MG63 (cell line): ENCODE measurements around the gene FAM98C. TPM values are rescaled to one million over a fixed set of nuclear protein-coding genes. Genes with fewer than 3 reads are reported as not detected.
A peak's percentile ranks its signal among the peaks of the same experiment; 100 is the strongest.

Experiments used
- DNase-seq: peaks from one replicate; pipeline ENCODE4 v3.0.0-alpha.2; 2020
- H3K27me3 ChIP-seq: fragments of 250-450 bp; sonication (Bioruptor Pico); 2 replicates; pipeline ENCODE4 v1.5.1; 2020; ENCODE audit warnings: mild to moderate bottlenecking, moderate library complexity
- H3K36me3 ChIP-seq: fragments of 250-450 bp; sonication (Bioruptor Pico); 2 replicates; pipeline ENCODE4 v1.5.1; 2020; ENCODE audit warnings: mild to moderate bottlenecking, moderate library complexity
- H3K4me3 ChIP-seq: fragments of 250-450 bp; sonication (Bioruptor Pico); 2 replicates; pipeline ENCODE4 v1.5.1; 2020; ENCODE audit warnings: mild to moderate bottlenecking, moderate library complexity
- H3K9me3 ChIP-seq: fragments of 250-450 bp; sonication (Bioruptor Pico); 2 replicates; pipeline ENCODE4 v1.5.1; 2020; ENCODE audit warnings: mild to moderate bottlenecking, moderate library complexity
- total RNA-seq: library from RNA; depleted of rRNA; stranded (reverse); fragments of >200 nt; shearing (Covaris generic); gene quantifications from 2 replicates; pipeline ENCODE4 v1.2.3, GENCODE V29; 2014; ENCODE audit warnings: low replicate concordance

Gene FAM98C
- total RNA-seq, 1 experiment from 2014 or later = 15.3 TPM

GRCh38 chr19:38388349-38389100 lies 14.4 kb upstream of the FAM98C start, which contains the start of gene SPRED3:
Gene SPRED3 (plus strand): TSS chr19:38388697. CDS start chr19:38390303, 1,606 bp downstream.
- peaks cover 17% of the 10 kb centered on the region for H3K36me3 ChIP-seq
- peak within 1 kb of the TSS; percentile 63 for H3K4me3 ChIP-seq
- no peaks in the 10 kb centered on the region for H3K27me3 ChIP-seq
- peak; percentile 57 for DNase-seq
- no peaks in the 10 kb centered on the region for H3K9me3 ChIP-seq

- no peaks in the 10 kb centered on the region for H3K27me3 ChIP-seq
- H3K36me3 ChIP-seq = peaks cover 13% of the 10 kb centered on the region
- DNase-seq = peak; percentile 76
- peak overlapping the region; percentile 63 for H3K4me3 ChIP-seq
- no peaks in the 10 kb centered on the region for H3K9me3 ChIP-seq
Observed at GRCh38 chr19:38389101-38389925, 13.6 kb upstream of the FAM98C start.

DNA sequence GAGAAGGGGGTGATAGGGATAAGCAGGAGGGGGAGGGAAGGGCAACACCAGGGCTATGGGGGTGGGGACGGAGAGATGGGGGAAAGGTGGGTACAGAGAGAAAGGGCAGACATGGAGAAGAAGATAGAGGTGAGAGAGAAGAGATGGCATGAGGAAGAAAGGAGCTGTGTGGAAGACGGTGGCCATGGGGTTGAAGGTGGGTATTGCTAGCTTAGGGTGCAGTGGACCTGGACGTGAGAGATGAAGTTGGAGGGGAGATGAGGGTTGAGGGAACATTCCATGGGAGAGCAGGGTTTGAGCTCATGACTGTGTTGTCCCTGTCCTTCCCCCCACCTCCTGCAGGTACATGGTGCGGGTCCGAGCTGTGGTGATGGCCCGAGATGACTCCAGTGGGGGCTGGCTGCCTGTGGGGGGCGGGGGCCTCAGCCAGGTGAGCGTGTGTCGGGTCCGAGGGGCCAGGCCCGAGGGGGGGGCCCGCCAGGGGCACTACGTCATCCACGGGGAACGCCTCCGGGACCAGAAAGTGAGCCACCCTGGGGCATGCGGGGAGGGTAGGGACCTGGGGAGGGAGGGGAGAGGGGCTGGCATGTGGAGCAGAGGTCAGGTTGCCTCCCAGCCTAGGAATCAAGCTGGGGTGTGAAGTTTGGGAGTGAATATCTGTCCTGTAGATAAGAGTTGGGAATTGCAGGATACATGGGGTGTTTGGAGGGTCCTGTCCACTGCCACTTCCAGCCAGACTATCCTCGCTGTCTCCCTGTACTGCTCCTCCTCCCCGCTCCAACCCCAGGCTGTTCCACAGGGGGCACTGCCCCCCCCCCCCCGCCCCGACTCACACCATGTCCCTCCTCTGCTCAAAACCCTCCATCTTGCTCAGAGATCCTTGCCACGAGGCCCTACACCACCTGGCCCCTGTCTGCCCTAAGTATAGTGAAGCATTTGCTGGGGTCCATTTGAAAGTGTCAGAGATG lies 12.7 kb upstream of the FAM98C start:
- no peaks in the 10 kb centered on the region for H3K27me3 ChIP-seq
- no peak for DNase-seq
- no peak overlapping the region for H3K4me3 ChIP-seq
- no peaks in the 10 kb centered on the region for H3K9me3 ChIP-seq
- H3K36me3 ChIP-seq = peaks cover 13% of the 10 kb centered on the region

- Histone ChIP-seq H3K36me3 (peaks cover 10% of the 10 kb centered on the region), H3K4me3 (no peak overlapping the region), H3K27me3 (no peaks in the 10 kb centered on the region), H3K9me3 (no peaks in the 10 kb centered on the region)
- no peak for DNase-seq
Observed at GRCh38 chr19:38391911-38392464, 10.9 kb upstream of the FAM98C start.

GRCh38 chr19:38392707-38393308 lies 10.1 kb upstream of the FAM98C start:
- DNase-seq = no peak
- Histone ChIP-seq H3K27me3 (no peaks in the 10 kb centered on the region), H3K4me3 (no peak overlapping the region), H3K9me3 (no peaks in the 10 kb centered on the region), H3K36me3 (peaks cover 10% of the 10 kb centered on the region)

DNA sequence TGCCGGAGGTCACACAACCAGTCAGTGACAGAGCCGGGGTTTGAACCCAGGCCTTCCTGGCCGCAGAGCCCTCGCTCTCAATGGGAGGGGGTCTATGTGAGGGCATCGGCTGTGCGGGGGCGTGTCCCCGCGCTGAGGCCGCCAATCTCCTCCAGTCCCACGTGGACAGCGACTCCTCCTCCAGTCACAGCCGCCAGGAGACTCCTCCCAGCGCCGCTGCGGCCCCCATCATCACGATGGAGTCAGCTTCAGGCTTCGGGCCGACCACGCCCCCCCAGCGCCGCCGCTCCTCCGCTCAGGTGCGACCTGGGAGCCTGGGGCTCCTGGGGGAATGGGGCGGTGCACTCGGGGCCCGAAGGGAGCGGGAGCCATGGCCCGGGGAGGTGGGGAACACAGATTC lies 8.4 kb upstream of the FAM98C start:
- no peak for DNase-seq
- H3K36me3 ChIP-seq = peaks cover 10% of the 10 kb centered on the region
- no peaks in the 10 kb centered on the region for H3K9me3 ChIP-seq
- no peak overlapping the region for H3K4me3 ChIP-seq
- H3K27me3 ChIP-seq = no peaks in the 10 kb centered on the region

GRCh38 chr19:38395381-38396114 lies 7.3 kb upstream of the FAM98C start:
- H3K36me3 ChIP-seq = peaks cover 10% of the 10 kb centered on the region
- no peak overlapping the region for H3K4me3 ChIP-seq
- DNase-seq = no peak
- H3K27me3 ChIP-seq = no peaks in the 10 kb centered on the region
- H3K9me3 ChIP-seq = no peaks in the 10 kb centered on the region

- Histone ChIP-seq H3K27me3 (no peaks in the 10 kb centered on the region), H3K36me3 (peaks cover 6% of the 10 kb centered on the region), H3K9me3 (no peaks in the 10 kb centered on the region), H3K4me3 (no peak overlapping the region)
- no peak for DNase-seq
Observed at GRCh38 chr19:38399081-38399480, 3.8 kb upstream of the FAM98C start.

- DNase-seq = no peak
- Histone ChIP-seq H3K27me3 (no peaks in the 10 kb centered on the region), H3K4me3 (no peak overlapping the region), H3K36me3 (peaks cover 5% of the 10 kb centered on the region; the same call in 1 of the 2 replicates), H3K9me3 (no peaks in the 10 kb centered on the region)
Observed at GRCh38 chr19:38399537-38399936, 3.4 kb upstream of the FAM98C start.

- H3K27me3 ChIP-seq = no peaks in the 10 kb centered on the region
- H3K9me3 ChIP-seq = no peaks in the 10 kb centered on the region
- peaks cover 3% of the 10 kb centered on the region; the same call in 1 of the 2 replicates for H3K36me3 ChIP-seq
- no peak for DNase-seq
- no peak overlapping the region for H3K4me3 ChIP-seq
Observed at GRCh38 chr19:38400361-38400760, 2.5 kb upstream of the FAM98C start.

DNA sequence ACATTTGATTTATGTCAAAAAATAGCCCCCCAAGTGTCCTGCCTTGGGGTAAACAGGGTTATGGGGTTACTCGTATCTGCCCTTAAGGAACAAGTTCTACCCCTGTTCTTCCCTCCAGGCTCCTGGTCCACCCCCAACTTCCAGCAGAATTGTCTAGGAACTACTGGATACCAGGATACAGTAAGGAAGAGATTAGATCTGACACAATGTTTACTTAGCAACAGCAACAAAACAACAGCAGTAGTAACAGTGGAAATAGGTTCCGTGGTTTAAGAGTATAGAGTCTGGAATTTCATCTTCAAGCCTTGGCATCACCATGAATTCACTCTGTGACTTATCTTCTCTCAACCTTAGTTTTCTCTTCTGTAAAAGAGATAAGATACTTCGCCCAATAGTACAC lies 1.7 kb upstream of the FAM98C start:
- H3K27me3 ChIP-seq = no peaks in the 10 kb centered on the region
- H3K4me3 ChIP-seq = no peak overlapping the region
- peaks cover 3% of the 10 kb centered on the region for H3K36me3 ChIP-seq
- no peak for DNase-seq
- H3K9me3 ChIP-seq = no peaks in the 10 kb centered on the region

- peaks cover 3% of the 10 kb centered on the region for H3K36me3 ChIP-seq
- H3K9me3 ChIP-seq = no peaks in the 10 kb centered on the region
- H3K27me3 ChIP-seq = no peaks in the 10 kb centered on the region
- peak overlapping the region; percentile 72 for H3K4me3 ChIP-seq
- DNase-seq = no peak
Observed at GRCh38 chr19:38402623-38402966, 298 bp upstream of the FAM98C start.

GRCh38 chr19:38404858-38405257 lies 2.0 kb downstream of the FAM98C start:
- no peaks in the 10 kb centered on the region for H3K27me3 ChIP-seq
- H3K4me3 ChIP-seq = no peak overlapping the region
- no peak for DNase-seq
- no peaks in the 10 kb centered on the region for H3K9me3 ChIP-seq
- H3K36me3 ChIP-seq = peaks cover 3% of the 10 kb centered on the region

DNA sequence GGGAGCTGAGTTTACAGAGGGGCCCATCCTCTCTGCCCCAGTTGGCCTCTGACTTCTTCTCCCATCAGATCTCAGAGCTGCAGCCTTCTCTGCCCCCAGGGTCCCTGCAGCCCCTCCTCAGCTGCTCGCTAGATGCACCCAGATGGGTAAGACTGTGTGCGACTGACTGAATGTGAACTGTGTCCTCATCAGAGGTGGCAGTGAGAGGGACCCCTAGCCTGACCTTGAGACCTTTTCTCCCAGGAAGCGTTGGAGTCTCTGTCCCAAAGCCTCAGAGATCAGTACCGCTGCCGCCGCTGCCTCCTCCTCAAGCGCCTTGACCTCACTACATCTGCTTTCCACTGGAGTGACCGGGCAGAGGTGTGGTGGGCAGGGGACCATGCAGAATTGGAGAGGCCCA lies 2.4 kb downstream of the FAM98C start:
- Histone ChIP-seq H3K27me3 (no peaks in the 10 kb centered on the region), H3K9me3 (no peaks in the 10 kb centered on the region), H3K36me3 (peaks cover 3% of the 10 kb centered on the region), H3K4me3 (no peak overlapping the region)
- DNase-seq = no peak

DNA sequence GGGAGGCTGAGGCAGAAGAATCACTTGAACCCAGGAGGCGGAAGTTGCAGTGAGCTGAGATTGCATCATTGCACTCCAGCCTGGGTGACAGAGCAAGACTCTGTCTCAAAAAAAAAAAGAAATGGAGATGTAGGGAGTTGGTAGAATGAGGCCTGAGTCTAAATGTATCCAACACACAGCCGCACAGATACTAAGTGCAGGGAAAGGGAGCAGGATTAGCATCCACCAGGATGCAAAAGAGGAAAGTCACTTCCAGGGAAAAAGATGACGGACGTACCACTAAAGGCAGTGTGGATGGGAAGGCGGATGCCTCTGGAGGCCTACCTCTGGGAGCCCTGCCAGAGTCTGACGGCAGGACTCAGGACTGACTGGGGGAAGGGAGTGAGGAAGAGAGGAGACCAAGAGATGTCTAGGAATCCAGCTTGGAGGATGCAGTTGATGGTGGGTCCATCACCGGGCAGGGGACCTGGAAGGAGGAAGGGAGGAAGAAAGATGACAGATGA lies 6.8 kb downstream of the FAM98C start:
- H3K9me3 ChIP-seq = no peaks in the 10 kb centered on the region
- no peaks in the 10 kb centered on the region for H3K27me3 ChIP-seq
- H3K4me3 ChIP-seq = no peak overlapping the region
- DNase-seq = no peak
- H3K36me3 ChIP-seq = peaks cover under 1% of the 10 kb centered on the region
